GM19043 (cell line): ENCODE measurements around the gene CAMTA1.
"Not testable (repeated sequence)": the region's sequence is repeated elsewhere in the genome, so short reads cannot be mapped to it uniquely, and the experiment has no call there.

Experiments used
- ATAC-seq: cut with Tn5 transposase; IDR thresholded peaks from one replicate; pipeline ENCODE4 v1.9.1; 2021; ENCODE audit warnings: low read depth; ENCODE audit not compliant: unreplicated experiment

Gene CAMTA1

DNA sequence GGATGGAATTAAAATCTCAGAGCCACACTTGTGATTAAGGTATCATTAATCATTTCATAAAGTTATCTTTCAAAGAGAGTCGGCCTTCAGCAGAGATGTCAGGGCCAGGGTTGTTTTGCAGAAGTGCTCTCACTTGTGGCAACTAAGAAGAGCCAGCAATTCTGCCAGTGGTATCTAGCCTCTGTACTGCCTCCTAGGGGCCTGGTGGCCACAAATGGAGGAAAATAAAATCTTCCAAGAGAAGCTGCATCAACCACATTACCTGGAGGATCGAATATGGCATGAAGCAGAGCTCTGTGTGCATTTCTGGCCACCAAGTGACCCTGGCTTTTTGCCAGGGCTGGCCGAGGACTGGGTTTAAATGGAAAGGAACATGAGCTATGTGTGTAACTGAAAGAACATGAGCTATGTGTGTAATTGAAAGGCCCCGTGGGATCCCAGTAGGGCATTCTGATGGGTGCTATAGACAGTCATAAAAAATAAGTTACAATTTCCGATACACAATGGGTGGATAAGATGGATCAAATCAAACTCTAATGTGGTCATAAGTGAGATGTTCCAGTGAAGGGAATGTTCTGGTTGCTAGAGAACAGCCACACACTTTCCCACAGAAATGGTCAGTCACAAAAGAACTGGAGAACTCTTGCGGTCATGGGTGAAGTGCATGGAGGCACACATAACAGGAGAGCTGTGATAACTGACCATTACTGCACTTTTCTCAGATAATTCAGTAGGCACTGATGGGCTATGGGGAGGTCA is 335.8 kb downstream of the CAMTA1 start:
- no peak for ATAC-seq

DNA sequence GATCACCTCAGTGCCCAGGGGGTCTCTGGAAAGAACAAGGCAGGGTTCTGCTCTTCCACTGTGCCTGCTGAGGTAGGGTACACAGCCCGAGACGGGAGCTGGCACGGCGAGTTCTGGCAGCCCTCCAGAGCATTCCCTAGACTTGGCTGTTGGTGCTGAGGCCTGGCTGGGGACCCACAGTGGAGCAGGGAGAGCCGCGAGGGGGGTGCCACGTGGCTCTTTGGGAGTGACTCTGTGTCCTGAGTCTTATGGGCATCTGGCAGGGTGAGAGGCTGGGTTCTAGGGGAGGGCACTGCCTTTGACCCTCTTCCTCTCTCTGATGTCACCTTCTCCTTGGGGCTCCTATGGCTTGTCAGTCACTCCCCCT is 336.4 kb downstream of the CAMTA1 start:
- ATAC-seq = no peak

DNA sequence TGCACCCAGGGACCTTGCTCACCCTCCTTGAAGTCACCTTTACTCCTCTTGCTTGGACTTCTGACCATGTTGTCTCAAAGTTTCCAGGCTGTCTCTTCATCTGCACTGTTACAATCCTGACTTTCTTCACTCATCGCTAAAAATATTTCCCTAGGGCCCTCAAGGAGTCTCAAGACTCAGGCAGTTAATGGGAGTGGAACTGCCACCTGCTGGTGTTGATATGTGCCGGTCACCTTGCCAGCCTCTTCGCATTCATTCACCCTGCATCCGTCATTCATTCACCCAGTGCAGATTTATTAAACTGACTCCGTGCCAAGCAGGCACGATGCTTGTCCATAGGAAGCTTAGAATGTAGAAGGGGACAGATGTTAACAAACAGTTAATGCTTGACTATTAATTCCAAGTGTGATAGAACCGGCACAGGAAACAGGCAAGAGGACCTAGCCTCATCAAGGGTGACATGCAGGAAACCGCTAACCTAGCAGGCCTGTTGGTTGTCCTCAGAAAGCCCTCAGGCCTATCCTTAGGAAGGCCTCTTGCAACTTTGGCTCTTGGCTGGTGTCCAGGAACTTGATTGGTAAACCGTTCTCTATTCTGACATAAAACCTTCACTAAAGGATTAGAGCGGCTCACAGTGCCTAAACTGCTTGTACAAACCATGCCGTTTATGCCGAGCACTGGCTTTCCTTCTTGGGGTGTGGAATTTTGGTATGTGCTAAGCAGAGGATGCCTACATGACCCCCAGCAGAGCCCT is 342.2 kb downstream of the CAMTA1 start:
- no peak for ATAC-seq

DNA sequence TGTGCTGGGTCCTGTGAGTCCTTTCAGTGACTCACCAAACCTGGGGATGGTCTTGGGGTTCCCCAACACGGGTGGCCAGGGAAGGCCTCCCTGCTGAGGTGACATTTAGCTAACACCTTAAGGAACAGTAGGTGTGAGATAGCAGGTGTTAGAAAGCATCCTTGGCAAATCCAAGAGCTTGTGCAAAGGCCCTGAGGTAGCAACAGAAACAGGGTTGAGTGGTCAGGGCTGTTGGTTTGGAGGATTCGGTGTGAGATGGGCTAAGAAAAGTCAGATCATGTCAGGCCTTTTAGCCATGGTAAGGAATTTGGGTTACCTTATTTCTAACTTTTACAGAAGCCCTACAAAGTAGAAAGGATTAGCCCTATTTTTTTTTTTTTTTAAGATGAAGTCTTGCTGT is 343.0 kb downstream of the CAMTA1 start:
- no peak for ATAC-seq

DNA sequence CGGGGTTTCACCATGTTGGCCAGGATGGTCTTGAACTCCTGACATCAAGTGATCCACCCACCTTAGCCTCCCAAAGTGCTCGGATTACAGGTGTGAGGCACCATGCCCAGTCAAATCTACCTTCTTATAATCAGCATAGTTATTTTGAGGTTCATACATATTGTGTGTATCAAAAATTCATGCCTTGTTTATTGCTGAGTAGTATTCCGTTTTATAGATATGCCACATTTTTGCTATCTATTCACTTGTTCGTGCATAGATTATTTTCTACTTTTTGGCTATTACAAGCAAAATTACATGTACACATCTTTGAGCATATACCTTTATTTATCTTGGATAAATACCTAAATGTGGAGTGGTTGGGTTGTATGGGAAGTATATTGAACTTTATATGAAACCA is 344.9 kb downstream of the CAMTA1 start:
- ATAC-seq = no peak

DNA sequence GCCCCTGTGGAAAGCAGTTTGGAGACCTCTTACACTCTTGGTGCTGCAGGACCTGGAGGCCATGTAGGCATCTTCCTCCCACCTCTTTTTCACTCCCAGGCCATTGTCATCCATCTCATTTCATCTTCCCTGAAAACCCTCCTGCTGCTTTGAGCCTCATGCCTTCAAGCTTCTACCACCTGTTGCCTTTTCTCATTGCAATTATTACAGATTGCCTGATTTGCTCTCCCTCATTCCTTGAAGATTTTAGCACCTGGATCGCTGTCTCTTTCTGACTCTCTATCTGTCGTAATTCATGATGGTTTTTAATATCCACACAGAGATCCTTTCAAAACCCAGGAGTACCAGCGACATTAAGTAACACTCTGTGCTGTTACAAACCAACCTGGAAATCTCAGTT is 350.2 kb downstream of the CAMTA1 start:
- no peak for ATAC-seq

DNA sequence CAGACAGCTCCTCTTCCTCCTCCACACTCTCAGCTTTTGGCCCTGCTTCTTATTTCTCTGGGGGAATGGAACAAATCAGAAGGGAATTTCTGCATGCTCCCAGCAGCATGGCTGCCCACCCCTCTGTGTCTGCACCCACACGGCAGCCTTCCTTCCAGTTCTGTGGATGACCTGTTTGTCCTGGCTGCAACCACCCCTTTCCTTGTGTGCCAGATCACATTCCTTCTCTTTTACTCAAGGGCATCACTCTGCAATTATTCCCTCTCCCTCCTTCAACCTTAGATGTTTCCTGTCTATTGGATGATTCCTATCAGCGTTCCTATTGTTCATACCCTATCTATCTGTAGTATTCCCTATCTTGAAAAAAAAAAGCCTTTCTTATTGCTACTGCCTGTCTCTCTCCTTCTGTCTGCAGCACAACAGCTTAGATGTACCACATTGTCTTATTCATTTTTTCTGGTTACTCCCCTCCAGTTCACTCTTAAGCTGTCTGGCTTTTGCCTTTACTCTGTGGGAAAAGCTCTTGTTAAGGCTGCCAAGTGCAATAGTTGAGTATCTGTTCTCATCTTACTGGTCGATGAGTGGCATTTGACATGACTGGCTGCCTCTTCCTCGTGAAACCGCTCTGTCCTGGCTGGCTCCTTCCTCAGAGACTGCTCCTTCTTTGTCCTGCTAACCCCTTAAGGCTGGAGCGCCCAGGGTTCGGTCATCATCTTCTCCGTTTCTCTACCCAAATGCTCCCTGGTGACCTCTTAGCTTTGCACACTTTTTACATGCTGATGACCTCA is 351.1 kb downstream of the CAMTA1 start:
- ATAC-seq = no peak

DNA sequence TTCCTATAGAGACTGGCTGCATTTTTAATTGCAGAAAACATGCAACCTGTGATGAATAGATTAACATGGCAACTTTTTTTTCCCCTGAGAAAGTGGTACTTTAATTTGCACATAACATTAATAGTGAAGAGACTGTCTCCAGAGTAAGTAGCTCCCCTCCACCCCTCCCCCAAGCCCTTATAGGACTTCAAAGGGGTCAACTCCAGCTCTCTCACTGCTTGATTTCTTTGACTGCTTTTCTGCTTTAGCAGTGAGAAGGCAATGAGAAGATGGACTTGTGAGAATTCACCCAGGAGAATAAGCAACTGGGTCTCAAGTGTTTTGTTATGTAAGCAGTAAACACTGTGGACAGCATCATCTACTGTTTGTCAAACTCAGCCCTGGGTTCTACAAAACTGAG is 355.0 kb downstream of the CAMTA1 start:
- ATAC-seq = no peak

DNA sequence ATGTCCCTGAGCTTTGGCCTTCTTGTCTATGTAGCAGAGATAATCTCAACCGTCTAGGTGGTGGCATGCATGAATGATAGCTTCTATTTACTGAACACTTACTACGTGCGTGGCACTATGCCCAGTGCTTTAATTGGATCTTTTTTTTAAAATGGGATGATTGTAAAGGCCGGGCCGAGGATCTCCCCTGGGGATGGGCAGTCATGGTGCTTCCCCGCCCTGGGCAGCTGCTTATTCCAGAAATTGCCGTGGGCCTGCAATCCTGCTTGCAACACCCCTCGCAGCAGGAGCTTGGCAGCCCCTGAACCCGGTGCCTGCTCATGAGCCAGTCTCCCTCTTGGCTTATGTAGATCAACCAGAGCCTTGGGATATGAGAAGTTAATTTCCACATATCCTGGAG is 360.7 kb downstream of the CAMTA1 start:
- ATAC-seq = no peak

DNA sequence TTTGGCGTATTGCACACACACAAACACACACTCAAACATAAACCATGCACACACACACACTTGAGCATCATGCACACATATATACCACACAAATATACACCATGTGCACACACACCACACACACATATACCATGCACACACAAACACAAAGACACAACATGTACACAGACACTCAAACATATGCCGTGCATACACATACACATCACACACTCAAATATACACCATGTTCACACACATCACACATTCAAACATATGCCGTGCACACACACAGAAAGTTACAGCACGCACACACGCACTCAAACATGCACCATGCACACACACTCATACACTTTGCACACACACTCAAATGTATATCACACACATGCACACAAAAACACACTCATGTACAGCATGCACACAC is 361.5 kb downstream of the CAMTA1 start:
- ATAC-seq = no peak

DNA sequence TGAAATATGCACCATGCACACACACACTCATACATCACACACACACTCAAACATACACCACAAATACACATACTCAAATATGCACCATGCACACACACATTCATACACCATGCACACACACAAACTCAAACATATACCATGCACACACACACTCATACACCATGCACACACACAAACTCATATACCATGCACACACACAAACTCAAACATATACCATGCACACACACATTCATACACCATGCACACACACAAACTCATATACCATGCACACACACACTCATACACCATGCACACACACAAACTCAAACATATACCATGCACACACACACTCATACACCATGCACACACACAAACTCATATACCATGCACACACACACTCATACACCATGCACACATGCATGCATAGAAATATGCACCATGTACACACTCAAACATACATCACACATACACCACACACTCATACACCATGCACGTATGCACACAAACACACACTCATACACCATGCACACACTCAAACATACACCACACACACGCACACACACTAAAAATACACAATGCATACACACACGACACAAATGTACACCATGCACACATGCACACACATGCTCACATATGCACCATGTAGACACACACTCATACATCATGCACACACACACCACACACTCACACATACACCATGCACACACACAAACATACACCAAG is 362.5 kb downstream of the CAMTA1 start:
- ATAC-seq = not testable (repeated sequence)

DNA sequence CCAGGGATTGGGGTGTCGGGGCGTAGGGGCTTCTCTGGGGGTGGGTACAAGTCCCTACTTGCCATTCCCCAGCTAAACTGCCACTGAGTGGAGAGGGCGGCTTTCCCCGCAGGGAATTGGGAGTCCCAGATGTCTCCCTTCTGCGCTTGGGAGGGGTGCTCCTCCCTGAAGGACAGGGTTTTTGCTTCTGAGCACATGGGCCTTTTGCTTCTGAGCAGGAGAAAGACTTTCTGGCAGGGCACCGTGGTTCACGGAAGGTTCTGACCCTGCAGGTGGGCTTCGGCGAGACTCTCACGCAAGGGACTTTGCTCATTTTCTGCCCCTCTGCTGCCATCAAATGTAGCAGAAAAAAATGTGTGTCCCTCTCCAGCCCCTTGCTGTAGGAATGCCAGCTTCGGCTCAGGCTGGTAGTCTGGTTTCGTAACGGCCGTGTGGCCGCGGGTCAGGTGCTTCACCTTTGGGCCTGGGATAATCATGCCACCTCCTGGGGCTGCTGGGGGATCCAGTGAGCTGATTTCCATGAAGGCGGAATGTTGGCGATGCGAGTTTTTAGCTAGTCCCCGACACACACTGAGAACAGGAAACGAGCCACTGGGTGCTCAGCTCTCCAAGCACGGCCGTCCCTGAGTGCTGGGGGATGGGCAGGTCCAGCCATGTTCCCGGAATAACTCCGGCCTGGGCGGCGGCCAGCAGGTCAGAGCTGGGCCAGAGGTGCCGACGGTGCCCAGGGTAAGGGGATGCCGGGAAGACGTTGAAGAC is 364.0 kb downstream of the CAMTA1 start:
- ATAC-seq = no peak

DNA sequence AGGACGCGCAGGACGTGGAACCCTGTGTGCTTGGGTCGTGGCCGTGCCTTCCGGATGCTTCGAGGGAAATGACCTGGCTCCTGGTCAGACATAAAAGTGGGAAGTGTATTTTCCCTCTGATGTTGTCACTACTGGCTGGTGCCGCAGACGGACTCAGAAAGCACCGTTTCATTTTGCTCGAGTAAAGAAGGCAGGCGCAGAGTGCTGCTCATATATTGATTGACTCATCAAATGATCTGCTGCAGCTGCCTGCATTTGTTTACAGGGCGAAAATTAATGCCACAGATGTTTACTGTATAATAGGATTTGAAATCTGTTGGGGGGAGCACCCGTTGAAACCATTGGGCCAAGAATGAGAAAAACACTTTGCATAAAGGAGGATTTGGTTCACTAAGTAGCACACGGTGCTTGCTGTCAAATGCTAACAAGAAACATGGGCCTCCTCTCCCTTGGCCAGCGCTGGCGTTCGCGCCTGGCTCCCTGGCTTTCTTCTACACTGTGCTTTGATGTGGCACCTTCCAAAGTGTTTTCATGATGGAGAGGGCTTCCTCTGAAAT is 365.5 kb downstream of the CAMTA1 start:
- ATAC-seq = no peak

DNA sequence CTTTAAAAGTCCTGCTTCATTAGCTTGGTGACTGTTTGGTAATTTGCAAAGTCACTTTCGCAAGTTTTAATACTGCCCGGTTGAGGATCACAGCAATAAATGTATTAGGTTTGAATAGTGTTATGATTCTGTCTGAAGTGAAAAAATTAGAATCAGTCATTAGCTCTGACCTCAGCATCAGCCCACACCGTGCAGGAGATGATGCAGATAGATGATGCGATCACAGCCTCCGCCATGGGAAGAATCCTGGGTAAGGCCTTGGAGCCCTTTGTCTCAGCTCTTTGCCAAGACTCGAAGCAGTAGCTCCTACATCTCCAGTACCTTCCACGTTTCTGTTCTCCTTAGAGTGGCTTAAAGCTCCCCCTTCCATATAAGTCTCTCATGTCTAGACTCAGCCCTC is 366.7 kb downstream of the CAMTA1 start:
- ATAC-seq = no peak

DNA sequence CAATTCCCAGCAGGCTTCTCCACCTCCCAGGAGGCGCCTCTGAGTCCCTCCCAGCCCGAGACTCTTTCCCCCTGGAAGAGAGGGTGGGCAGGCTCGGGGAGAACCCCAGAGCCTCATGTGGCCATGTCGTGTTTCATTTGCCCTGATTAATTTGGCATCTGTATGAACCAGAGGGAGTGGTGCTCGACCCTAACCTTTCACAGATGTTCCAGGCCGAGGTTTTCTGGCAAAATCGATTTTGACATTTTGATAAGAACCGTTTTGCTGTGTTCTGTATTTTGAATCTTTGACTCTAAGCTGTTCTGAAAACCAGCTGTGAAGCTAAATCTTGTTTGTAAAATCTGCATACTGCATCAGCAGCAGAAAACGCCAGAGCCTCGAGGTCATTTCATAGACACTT is 367.4 kb downstream of the CAMTA1 start:
- ATAC-seq = no peak

DNA sequence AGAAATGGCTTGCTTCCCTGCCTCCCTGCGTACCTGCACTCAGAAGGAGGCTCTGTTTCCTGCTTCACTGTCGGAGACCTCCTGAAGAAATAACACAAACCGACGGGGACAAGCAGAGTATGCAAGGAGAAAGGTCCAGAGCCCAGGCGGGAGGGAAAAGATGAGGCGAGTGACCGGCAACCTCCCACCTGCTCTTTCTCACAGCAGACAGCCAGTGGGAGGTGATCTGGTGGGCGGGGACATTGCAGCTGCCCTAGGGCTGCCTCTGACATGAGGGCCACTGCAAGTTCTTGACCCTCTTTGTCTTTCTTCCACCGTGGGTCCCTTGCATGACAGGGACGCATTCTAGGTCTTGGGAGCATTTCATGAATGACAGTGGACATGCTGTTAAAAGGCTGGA is 368.2 kb downstream of the CAMTA1 start:
- ATAC-seq = no peak

DNA sequence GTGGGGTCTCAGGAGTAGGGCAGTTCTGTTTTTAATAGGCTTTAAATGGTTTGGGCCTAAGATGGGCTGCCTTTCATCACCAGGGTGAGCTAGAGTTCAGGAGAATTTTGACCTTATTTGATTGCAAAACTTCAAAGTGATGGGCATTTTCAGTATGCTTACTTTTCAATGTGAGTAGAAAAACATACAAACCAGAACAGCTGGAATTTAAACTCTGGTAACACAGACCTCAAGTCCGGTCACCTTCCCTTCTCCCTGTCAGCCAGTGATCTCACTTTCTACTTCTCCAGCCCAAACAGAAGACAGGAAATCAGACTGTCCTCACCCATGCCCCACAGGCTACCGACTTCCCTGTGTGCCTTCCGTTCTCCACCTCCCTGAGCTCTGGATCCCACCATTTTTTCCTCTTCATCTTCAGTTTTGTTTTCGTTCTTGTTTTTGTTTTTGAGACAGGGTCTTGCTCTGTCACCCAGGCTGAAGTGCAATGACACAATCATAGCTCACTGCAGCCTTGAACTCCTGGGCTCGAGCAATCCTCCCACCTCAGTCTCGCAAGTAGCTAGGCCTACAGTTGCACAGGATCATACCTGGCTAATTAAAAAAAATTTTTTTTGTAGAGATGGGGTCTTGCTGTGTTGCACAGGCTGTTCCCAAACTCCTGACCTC is 374.0 kb downstream of the CAMTA1 start:
- no peak for ATAC-seq

DNA sequence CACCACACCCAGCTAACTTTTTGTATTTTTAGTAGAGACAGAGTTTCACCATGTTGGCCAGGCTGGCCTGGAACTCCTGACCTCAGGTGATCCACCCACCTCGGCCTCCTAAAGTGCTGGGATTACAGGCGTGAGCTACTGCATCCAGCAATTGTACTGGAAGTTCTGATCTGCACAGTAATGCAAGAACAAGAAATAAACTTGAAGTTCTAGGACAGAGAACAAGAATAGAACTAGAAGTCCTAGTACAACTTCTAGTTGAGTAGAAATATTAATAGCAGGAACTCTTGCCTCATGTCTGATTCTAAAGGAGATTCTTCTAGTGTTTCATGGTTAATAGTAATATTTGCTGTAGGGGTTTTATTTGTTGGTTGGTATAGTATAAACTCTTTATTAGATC is 383.3 kb downstream of the CAMTA1 start:
- ATAC-seq = not testable (repeated sequence)

DNA sequence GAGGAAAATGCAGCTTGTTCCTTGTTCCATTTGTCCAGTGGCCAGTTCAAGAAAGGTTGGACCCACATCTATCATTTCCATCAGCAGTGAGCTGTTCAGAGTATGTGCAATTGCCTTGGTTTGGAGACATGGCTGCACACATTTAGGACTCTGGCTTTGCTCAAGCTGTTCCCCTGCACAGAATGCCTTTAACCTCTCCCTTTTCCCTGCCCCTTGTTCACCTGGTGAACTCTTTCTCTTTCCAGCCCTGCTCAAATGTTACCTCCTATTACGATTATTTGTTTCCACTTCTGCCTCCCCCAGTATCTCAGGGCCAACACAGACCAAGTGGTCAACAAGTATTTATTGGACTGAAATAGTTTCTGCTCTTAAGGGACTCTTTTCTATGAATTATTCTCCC is 385.9 kb downstream of the CAMTA1 start:
- no peak for ATAC-seq
